HG02884 (cell line): Measurements from ENCODE around the gene ATG2A.

Experiments used
- ATAC-seq: cut with Tn5 transposase; IDR thresholded peaks from one replicate; pipeline ENCODE4 v1.9.1; 2021; ENCODE audit warnings: mild to moderate bottlenecking, moderate library complexity; ENCODE audit not compliant: unreplicated experiment

ATG2A gene

GRCh38 chr11:64905516-64906313, 11.3 kb downstream of the ATG2A start:
- no peak for ATAC-seq

- no peak for ATAC-seq
Measured at GRCh38 chr11:64903291-64903833, 13.6 kb downstream of the ATG2A start.

DNA sequence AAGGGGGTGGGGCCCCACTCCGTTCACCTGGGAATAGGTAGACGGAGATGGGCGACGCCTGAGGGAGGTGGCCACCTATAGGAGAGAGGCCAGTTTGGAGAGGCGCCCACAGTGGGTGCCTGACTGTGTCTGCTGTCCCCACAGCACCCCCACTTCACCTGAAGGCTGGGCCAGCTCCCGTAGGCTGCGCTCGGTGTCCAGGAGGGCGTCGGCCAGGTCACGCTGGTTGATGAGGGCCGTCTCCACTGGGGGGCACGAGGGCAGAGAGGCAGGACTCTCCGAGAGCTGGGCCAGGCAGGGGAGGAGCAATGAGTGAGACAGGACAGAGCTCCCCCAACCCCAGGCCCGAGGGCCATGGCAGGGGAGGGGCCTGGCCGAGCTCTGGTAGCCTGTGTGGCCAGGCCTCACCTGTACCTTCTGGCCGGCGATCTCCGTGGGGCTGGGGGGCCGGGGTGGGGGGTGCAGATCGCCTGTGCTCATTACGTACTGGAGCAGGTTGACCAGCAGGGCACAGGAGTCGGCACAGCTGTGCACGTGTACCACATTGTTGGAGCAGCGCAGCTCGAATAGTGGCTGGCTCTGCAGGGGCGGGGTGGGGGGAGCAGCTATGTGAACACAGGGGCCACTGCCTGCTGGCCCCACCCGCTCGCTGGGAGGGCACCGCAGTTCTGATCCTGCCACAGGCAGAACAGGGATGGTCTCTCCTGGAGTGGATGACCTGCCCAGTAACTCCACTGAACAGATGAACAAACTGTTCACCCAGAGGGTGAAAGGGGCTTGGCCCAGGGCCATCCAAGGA, 14.7 kb downstream of the ATG2A start:
- no peak for ATAC-seq

DNA sequence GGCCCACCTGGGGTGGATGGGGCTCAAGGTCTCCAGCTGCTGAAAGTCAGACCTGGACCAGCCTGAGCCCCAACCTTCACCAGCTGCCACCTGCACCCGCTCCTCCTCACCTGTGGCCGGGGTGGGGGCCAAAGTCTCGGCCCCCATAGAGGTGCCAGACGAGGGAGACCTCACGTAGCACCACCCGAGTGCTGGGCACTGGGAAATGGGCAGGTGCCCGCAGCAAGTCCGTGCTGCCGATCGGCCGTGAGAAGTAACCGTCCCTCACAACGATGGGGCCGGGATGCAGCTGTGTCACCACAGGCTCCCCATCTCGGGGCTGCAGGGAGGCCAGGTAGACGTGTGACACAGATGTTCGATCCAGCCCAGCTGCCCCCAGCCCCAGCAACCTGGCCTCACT, 16.2 kb downstream of the ATG2A start:
- ATAC-seq, result no peak

GRCh38 chr11:64900263-64900678, 16.7 kb downstream of the ATG2A start:
- ATAC-seq, result no peak

GRCh38 chr11:64898541-64898940, 18.5 kb downstream of the ATG2A start:
- no peak for ATAC-seq

- ATAC-seq, result no peak
Measured at GRCh38 chr11:64898076-64898445, 18.9 kb downstream of the ATG2A start.

DNA sequence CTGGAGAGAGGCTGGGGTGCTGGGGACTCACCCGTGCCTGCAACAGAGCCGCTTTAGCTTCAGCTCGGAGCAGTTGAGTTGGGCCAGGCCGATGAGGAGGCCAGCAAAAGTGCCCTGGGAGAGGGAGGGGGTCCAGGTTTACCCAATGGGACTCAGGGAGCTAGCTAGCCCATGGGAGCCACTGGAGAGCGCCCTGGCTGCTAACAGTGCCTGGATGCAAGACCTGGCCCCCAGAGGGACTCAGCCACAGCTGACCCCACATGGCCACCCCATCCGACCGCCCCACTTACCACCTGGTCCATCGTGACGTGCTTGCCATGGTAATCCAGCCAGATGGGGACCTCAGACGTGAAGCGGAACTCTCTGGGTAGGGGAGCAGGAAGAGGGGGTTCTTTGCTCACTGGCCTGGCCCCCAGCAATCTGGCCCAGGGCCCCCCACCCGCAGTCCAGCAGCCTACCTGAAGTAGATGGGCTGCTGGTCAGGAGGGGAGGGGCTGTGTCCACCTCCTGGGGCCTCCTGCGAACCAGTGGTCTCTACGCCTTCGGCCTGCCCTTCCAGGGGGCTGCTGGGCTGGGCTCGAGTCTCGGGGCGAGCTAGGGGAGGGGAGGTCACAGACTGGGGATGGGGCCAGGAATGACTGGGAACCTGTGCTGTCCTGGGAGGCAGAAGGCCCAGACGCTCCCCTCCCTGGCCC, 19.5 kb downstream of the ATG2A start:
- no peak for ATAC-seq

GRCh38 chr11:64896448-64897022, 20.5 kb downstream of the ATG2A start:
- no peak for ATAC-seq

GRCh38 chr11:64894812-64895452, 22.1 kb downstream of the ATG2A start:
- ATAC-seq, result no peak

GRCh38 chr11:64894070-64894811, 22.8 kb downstream of the ATG2A start:
- no peak for ATAC-seq

DNA sequence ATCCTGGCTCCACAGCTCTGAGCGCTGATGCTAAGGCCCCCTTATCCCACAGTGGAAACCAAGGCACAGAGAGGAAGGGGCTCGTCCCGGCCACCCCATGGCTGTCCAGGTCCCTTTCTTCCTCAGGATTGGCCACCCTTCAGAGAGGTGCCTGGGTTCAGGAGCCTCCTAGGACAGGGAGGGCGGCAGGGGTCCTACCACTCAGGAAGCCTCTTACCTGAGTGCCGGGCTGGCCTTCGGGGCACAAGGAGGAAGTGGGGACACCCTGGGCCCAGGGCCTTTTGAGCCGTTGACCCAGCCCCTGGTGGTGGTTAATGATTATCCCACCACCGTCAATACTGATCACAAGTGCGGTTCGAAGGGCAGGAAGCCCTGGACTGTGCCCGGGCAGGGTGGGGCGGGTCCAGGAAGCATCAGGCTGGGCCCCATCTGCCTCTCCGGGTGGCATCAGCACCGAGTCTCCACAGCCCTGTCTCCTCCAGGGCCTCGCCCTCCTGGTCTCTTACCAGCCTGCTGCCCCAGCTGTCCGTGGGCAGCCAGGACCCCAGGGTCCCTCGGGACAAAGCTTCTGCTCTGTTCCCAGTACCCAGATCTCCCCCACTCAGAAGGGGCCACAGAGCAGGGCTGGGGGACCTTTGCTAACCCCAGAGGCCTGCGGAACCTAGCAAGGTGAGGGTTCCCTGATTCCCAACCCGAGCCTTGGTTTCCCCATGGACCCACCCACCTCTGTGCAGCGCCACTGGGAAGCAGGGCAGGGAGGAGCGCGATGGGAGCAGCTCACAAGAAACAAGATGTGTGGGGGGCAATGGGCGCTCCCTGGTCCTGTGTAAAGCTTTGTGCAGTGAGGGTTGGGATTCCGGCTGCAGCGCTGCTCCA, 23.6 kb downstream of the ATG2A start:
- no peak for ATAC-seq

DNA sequence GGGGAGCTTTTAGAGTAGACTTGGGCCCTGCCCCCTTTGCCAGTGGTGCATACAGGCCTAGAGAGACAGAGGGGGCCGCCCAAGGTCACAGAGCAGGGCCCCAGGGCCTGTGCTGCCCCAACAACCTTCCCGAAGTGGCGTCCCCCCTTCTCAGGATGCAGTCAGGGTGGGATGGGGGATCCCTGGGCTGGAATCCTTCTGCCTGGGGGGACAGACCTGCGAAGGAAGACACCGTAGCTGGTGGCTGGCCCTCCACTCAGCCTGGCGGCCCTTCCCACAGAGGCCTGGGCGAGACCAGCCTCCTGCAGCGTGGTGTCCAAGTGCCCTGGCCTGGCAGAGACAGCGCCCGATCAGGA, 24.2 kb downstream of the ATG2A start:
- no peak for ATAC-seq

DNA sequence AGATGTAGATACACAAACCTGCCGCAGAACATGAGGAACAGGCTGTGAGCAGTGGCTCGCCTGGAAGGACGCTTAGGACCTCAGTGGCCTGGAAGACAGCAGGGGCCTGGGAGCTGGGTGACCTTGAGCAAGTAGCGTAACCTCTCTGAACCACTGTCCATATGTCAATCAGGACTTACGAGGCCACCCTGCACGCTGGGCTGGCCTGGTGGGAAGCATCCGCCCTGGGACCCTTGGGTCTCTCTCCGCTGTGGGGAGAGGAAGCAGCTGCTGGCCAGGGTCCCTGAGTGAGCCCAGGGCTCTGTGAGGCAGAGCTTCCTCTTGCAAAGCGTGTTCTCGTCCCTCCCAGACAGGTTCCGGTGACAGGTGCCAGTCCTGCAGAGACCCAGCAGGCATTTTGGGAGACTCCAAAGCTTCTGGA, 24.6 kb downstream of the ATG2A start:
- ATAC-seq, result no peak

GRCh38 chr11:64891880-64892279, 25.1 kb downstream of the ATG2A start:
- no peak for ATAC-seq

DNA sequence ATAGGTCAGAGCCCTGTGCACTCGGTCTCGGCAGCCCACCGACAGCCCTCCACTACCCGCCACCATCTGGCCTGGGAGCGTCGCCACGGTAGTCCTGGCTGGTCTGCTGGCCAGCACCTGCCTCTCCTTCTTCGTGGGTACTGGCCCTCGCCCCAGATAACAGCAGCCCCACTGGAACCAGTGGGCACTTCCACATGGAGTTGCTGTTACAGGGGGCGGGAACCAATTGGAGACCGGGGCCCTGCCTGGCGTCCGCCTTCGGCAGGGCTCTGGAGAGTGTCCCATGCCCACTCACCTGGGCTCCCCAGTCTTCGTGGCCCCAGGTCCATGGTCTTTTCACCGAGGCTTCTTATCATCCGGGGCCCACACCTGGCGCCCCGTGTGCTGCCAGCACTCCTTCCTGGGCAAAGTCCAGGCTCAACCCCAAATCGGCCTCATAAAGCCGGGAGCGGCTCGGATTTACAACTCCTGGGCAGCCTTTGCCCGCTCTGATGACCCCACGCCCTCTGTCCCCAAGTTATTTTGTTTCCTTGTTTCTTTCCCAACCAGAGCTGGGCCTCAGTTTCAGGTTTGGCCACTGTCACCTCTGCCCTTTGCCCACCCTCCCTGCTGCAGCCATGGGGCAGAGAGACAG, 25.7 kb downstream of the ATG2A start:
- no peak for ATAC-seq

DNA sequence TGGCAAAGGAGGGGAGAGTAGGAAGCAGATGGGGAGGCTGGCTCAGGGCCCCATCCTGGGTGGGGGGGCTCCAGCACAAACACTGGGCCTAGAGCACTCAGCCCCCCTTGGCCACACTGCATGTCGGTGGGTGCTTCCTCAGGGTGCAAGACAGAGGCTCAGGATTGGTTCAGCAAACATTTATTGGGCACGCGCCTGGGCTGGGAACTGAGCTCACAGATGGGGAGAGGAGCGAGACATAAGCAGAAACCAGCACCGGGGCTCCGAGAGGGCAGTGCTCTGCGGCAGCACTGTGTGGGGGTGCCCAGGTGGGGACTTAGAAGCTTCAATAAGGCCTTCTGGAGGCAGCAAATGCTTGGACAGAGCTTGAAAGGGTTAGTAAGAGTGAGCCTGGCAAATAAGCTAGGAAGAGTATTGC, 26.5 kb downstream of the ATG2A start:
- ATAC-seq, result no peak

DNA sequence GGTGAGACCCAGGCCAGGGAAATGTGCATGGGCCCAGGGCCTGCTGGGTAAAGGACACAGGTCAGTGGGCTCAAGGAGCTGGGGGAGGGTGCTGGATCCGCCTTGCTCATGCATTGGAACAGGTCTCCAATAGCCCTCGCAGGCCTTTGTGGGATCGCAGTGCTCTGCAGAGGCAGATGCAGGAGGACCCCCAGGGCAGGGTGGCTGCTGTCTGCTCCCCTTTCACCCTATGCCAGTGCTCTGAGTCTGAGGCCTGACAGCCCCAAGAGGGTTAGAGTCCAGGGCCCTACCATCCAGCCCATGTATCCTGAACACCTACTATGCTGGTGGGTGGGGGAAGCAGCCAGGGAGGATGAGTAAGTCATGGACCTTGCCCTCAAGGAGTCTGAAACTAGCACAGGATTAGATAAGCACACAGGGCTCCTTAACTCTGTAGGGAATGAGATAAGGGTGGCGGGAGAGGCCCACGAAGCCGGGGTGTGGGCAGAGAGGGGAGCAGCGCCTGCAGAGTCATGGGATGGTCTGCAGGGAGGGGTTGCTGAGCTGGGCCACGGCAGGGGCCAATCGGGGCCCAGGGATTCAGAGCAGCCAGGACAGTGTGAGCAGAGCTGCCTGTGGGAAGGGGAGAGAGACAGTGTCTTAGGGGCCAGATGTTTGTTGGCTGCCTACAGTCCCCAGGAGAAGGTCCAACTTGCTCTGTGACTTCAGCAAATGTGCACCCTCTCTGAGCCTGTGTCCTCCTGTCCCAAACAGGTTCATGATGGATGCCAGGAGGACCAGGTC, 28.1 kb downstream of the ATG2A start:
- ATAC-seq, result no peak
